ENCODE data around the gene NFIC. TPM values are rescaled to one million over a fixed set of nuclear protein-coding genes. Genes with fewer than 3 reads are reported as not detected.

The NFIC gene
- total and polyA plus RNA-seq, 4 donors = 40.4 to 208 (median 49.8) TPM

DNA sequence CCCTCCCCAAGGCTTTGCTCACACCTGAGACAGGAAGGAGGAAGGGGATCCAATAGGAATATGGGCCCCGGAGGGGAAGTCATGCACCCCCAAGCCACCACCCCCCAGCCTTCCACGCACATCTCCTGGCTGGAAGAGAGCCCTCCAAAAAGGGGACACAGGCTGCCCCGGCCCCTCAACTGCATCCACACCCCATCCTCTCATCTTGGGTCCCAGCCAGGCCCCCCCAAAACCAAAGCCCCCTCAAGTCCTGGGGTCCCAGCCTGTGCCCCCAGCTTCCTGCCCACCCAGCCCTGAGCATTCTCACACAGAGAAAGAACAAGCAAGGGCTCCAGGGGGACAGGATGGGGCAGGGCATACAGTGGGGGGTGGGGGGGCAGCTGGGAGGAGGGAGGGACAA is 101.8 kb downstream of the NFIC start:
- H3K36me3 ChIP-seq (ENCODE audit: control insufficient read depth in 4 of 4, insufficient read depth in 4 of 4, low read length in 4 of 4) = peaks cover 0 to 21% (median 3%) of the 10 kb centered on the region in 4 donors
- no peak overlapping the region for H3K27ac ChIP-seq (ENCODE audit: low read depth in 1 of 2, low read length in 1 of 2)
- no peaks in the 10 kb centered on the region for H3K27me3 ChIP-seq (ENCODE audit: control insufficient read depth in 3 of 3, insufficient read depth in 3 of 3, low read length in 2 of 3)
- H3K4me3 ChIP-seq = no peak overlapping the region
- TF ChIP-seq, protein P1, sequence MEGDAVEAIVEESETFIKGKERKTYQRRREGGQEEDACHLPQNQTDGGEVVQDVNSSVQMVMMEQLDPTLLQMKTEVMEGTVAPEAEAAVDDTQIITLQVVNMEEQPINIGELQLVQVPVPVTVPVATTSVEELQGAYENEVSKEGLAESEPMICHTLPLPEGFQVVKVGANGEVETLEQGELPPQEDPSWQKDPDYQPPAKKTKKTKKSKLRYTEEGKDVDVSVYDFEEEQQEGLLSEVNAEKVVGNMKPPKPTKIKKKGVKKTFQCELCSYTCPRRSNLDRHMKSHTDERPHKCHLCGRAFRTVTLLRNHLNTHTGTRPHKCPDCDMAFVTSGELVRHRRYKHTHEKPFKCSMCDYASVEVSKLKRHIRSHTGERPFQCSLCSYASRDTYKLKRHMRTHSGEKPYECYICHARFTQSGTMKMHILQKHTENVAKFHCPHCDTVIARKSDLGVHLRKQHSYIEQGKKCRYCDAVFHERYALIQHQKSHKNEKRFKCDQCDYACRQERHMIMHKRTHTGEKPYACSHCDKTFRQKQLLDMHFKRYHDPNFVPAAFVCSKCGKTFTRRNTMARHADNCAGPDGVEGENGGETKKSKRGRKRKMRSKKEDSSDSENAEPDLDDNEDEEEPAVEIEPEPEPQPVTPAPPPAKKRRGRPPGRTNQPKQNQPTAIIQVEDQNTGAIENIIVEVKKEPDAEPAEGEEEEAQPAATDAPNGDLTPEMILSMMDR (IDR thresholded peaks at IDR 0.05; ENCODE audit: control extremely low read depth, extremely low read depth) = no peak
- H3K9ac ChIP-seq (ENCODE audit: insufficient read depth in 1 of 2, low read length in 2 of 2) = no peak overlapping the region
- H3K4me1 ChIP-seq (ENCODE audit: control insufficient read depth in 5 of 5, insufficient read depth in 5 of 5, low read length in 5 of 5) = peaks cover 0 to 19% (median 0%) of the 10 kb centered on the region in 5 donors
- 90 to 92% methylated on average over 3 of the region's 3 CpGs for WGBS, 2 donors
- no peak for ATAC-seq (ENCODE audit: insufficient read depth, low FRiP score)
- no peak for DNase-seq
- H3K9me3 ChIP-seq (ENCODE audit: control insufficient read depth in 4 of 4, insufficient read depth in 3 of 4, low read length in 3 of 4) = no peaks in the 10 kb centered on the region

DNA sequence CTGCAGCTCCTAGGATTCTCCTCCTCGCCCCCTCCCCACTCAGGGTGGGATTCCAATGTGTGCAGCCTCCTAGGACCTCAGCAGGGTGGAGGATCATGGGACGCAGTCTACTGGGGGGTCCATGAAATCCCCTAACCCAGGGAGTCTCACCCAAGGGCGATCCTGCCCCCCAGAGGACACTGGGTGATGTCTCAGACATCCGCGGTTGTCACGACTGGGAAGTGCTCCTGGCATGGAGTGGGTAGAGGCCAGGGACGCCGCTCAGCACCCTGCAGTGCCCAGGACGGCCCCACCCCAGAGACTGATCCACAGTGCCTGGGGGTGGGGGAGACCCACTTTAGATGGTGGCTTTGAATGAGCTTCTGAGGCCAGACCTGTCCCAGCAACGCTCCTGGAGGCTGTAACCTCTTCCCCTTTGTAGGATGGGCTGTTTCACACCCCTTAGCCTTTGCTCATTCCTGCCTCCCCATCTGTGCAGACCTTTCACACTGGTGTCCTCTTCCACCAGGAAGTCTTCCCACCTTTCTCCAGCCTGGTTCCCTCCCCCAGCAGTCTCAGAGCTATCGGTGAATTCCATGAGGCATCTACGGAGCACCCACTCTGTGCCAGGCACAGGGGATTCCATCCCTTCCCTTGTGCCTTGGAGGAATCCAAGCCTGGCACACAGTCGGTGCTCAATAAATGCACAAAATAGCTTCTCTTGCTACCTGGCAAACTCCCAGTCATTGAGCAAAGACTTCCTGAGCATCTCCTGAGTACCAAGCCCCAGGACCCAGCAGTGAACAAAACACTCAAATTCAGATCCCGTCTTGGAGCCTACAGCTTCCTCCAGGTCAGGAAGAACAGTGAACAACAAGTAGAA is 103.5 kb downstream of the NFIC start:
- Histone ChIP-seq H3K9me3 (ENCODE audit: control insufficient read depth in 4 of 4, insufficient read depth in 3 of 4, low read length in 3 of 4) (no peaks in the 10 kb centered on the region), H3K9ac (ENCODE audit: insufficient read depth in 1 of 2, low read length in 2 of 2) (no peak overlapping the region), H3K27ac (ENCODE audit: low read depth in 1 of 2, low read length in 1 of 2) (no peak overlapping the region), H3K27me3 (ENCODE audit: control insufficient read depth in 3 of 3, insufficient read depth in 3 of 3, low read length in 2 of 3) (no peaks in the 10 kb centered on the region), H3K4me1 (ENCODE audit: control insufficient read depth in 5 of 5, insufficient read depth in 5 of 5, low read length in 5 of 5) (peaks cover 0 to 14% (median 0%) of the 10 kb centered on the region in 5 donors), H3K4me3 (no peak overlapping the region), H3K36me3 (ENCODE audit: control insufficient read depth in 4 of 4, insufficient read depth in 4 of 4, low read length in 4 of 4) (peaks cover 0 to 6% (median 0%) of the 10 kb centered on the region in 4 donors)
- ATAC-seq (ENCODE audit: insufficient read depth, low FRiP score) (no peak), DNase-seq (no peak)
- TF ChIP-seq, protein P1 (IDR thresholded peaks at IDR 0.05; ENCODE audit: control extremely low read depth, extremely low read depth) = no peak
- 53 to 56% methylated on average over 14 of the region's 14 CpGs for WGBS, 2 donors

DNA sequence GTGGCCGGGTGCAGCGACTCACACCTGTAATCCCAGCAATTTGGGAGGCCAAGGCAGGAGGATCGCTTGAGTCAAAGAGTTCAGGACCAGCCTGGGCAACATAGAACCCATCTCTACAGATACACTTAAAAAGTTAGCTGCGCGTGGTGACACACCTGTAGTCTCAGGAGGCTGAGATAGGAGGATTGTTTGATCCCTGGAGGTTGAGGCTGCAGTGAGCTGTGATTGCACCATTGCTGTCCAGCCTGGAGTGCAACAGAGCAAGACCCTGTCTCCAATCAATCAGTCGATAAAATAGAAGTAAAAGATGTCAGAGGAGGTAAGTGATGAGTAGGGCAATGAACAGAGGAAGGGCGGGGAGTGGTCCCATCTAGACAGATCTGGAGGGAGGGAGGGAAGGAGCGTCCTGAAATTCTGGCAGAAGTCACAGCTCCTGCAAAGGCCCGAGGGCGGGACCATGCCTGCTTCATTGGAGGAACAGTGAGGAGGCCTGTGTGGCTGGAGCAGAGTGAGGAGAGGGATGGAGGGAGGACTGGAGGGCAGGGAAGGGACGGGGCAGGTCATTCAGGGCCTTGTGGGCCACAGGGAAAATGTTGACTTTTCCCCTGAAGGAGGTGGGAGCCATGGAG is 104.2 kb downstream of the NFIC start:
- Histone ChIP-seq H3K9me3 (ENCODE audit: control insufficient read depth in 4 of 4, insufficient read depth in 3 of 4, low read length in 3 of 4) (no peaks in the 10 kb centered on the region), H3K36me3 (ENCODE audit: control insufficient read depth in 4 of 4, insufficient read depth in 4 of 4, low read length in 4 of 4) (peaks cover 0 to 3% (median 0%) of the 10 kb centered on the region in 4 donors), H3K4me3 (no peak overlapping the region), H3K27ac (ENCODE audit: low read depth in 1 of 2, low read length in 1 of 2) (no peak overlapping the region), H3K27me3 (ENCODE audit: control insufficient read depth in 3 of 3, insufficient read depth in 3 of 3, low read length in 2 of 3) (no peaks in the 10 kb centered on the region), H3K4me1 (ENCODE audit: control insufficient read depth in 5 of 5, insufficient read depth in 5 of 5, low read length in 5 of 5) (peaks cover 0 to 14% (median 0%) of the 10 kb centered on the region in 5 donors), H3K9ac (ENCODE audit: insufficient read depth in 1 of 2, low read length in 2 of 2) (no peak overlapping the region)
- DNase-seq (no peak), ATAC-seq (ENCODE audit: insufficient read depth, low FRiP score) (no peak)
- 65 to 67% methylated on average over 11 of the region's 11 CpGs for WGBS, 2 donors
- TF ChIP-seq, protein P1 (IDR thresholded peaks at IDR 0.05; ENCODE audit: control extremely low read depth, extremely low read depth) = no peak
